Esophagus squamous epithelium (tissue), 5 donors: ENCODE measurements around the gene JARID2. TPM values are rescaled to one million over a fixed set of nuclear protein-coding genes. Genes with fewer than 3 reads are reported as not detected.

Experiments used
- DNase-seq: peaks from one replicate; lab custom pipeline; 2025; lab: John Stamatoyannopoulos, UW
- H3K27ac ChIP-seq, 4 donors: fragments of 200-600 bp; sonication (generic); one replicate each; pipeline ENCODE4 v1.5.1; 2016 to 2019; ENCODE audit warnings: mild to moderate bottlenecking in 1 of 4
- H3K27me3 ChIP-seq, 4 donors: fragments of 200-600 bp; sonication (generic); 1 replicate in 3 of 4; 2 replicates in 1 of 4; pipeline versions ENCODE4 v1.5.1 to v1.6.0; 2017 to 2021; ENCODE audit warnings: antibody characterized with exemption in 1 of 4
- H3K36me3 ChIP-seq, 3 donors: fragments of 200-600 bp; sonication (generic); one replicate each; pipeline ENCODE4 v1.5.1; 2016 to 2019
- H3K4me1 ChIP-seq, 3 donors: fragments of 200-600 bp; sonication (generic); one replicate each; pipeline ENCODE4 v1.5.1; 2017 to 2019
- H3K4me3 ChIP-seq, 4 donors: fragments of 200-600 bp; sonication (generic); 1 replicate in 3 of 4; 2 replicates in 1 of 4; pipeline ENCODE4 v1.5.1; 2016 to 2019; ENCODE audit warnings: mild to moderate bottlenecking in 2 of 4, moderate library complexity in 1 of 4
- H3K9me3 ChIP-seq, 3 donors: fragments of 200-600 bp; sonication (generic); one replicate each; pipeline ENCODE4 v1.5.1; 2016 to 2019
- POLR2A ChIP-seq, 4 donors: fragments of 450-650 bp; IDR thresholded peaks; one replicate each; pipeline ENCODE4 v1.6.1; 2017; ENCODE audit warnings: antibody characterized with exemption in 4 of 4, mild to moderate bottlenecking in 4 of 4, moderate library complexity in 3 of 4
- WGBS, 2 donors: methylation state at CpG; one replicate each; pipeline ENCODE4 v1.1.5; 2018; 5-methylcytosine and 5-hydroxymethylcytosine counted together
- intact Hi-C: fragments of 100-400 bp; cut with DNase I; formaldehyde crosslinking; loops from one replicate; pipeline ENCODE4 v1.15.0; 2022
- total RNA-seq, 4 donors: library from RNA; depleted of rRNA; stranded (reverse); fragments of >200 nt; gene quantifications; one replicate each; pipeline ENCODE4 v1.1.0, GENCODE V29; 2016
- TF ChIP-seq, protein P1 (sequence below), 6 experiments: fragments of 450-650 bp in 4 of 6; fragments of 200-600 bp in 2 of 6; sonication (generic) in 2 of 6; IDR thresholded peaks; one replicate each; pipeline ENCODE4 v1.5.1; 2016 to 2019; ENCODE audit warnings: antibody characterized with exemption in 6 of 6, mild to moderate bottlenecking in 4 of 6, moderate library complexity in 4 of 6
- donor health status: DM: yes; HTN: yes; CAD: no.

JARID2 gene
- total RNA-seq, 4 donors from 2014 or later = 13.3 to 19.6 (median 16.3) TPM

DNA sequence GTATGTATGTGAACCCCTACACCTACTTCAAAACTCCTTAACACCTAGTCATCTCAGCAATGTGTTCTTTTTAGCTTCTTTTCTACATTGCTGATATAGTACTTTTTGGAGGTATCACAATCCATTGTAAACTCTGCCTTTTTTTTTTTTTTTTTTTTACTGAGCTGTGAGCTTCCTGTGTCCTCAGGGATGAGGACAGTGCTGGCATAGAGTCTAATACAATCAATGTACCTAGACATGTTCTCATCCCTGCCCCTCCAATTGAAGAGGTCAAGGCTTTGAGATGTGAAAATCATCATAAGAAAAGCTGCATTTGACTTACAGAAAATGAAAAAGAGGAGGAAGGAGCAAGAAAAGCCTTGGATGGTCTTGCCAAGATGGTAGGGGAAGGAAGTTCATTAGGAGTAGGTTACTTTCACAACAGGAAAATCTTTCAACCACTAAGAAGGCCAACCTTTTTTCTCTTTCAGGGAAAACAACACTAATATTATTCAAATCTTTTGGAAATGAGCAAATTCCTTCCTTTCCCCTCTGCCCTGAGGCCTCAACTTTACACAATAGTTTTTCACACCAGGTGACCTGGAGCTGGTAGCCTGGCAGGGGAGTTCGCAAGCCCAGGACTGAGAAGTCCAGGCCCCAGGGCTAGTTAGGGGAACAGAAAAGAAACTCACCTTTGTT lies 2.8 kb upstream of the JARID2 start:
- H3K27me3 ChIP-seq = no peaks in the 10 kb centered on the region
- peaks cover 0 to 37% (median 9%) of the 10 kb centered on the region in 3 donors for H3K4me1 ChIP-seq
- WGBS, 2 donors = 58 to 71% methylated on average over 1 of the region's 1 CpG
- no peaks in the 10 kb centered on the region for H3K9me3 ChIP-seq
- no peak for TF ChIP-seq POLR2A (IDR thresholded peaks at IDR 0.05)
- TF ChIP-seq, protein P1, sequence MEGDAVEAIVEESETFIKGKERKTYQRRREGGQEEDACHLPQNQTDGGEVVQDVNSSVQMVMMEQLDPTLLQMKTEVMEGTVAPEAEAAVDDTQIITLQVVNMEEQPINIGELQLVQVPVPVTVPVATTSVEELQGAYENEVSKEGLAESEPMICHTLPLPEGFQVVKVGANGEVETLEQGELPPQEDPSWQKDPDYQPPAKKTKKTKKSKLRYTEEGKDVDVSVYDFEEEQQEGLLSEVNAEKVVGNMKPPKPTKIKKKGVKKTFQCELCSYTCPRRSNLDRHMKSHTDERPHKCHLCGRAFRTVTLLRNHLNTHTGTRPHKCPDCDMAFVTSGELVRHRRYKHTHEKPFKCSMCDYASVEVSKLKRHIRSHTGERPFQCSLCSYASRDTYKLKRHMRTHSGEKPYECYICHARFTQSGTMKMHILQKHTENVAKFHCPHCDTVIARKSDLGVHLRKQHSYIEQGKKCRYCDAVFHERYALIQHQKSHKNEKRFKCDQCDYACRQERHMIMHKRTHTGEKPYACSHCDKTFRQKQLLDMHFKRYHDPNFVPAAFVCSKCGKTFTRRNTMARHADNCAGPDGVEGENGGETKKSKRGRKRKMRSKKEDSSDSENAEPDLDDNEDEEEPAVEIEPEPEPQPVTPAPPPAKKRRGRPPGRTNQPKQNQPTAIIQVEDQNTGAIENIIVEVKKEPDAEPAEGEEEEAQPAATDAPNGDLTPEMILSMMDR (IDR thresholded peaks at IDR 0.05) = no peak
- peak overlapping the region in 3 of 4 donors; percentile 14 to 36 (median 27) for H3K27ac ChIP-seq
- H3K4me3 ChIP-seq = no peak overlapping the region
- H3K36me3 ChIP-seq = no peaks in the 10 kb centered on the region
- no peak for DNase-seq
- intact Hi-C loops = loop anchor here (10.0 kb wide), 1 partner anchor 1028 kb away; no protein-coding TSS in a partner anchor

GRCh38 chr6:15243910-15244619 lies 1.8 kb upstream of the JARID2 start:
- Histone ChIP-seq H3K36me3 (no peaks in the 10 kb centered on the region), H3K27me3 (no peaks in the 10 kb centered on the region), H3K9me3 (no peaks in the 10 kb centered on the region), H3K4me3 (peak overlapping the region; percentile 54 to 94 (median 91)), H3K4me1 (peaks cover 0 to 40% (median 9%) of the 10 kb centered on the region in 3 donors), H3K27ac (peak overlapping the region; percentile 95 to 99 (median 97))
- intact Hi-C loops = loop anchor here (10.0 kb wide), 1 partner anchor 1029 kb away; no protein-coding TSS in a partner anchor
- WGBS, 2 donors = 63 to 77% methylated on average over 27 of the region's 27 CpGs
- TF ChIP-seq, protein P1 (IDR thresholded peaks at IDR 0.05) = no peak
- TF ChIP-seq POLR2A (IDR thresholded peaks at IDR 0.05) = no peak
- no peak for DNase-seq

GRCh38 chr6:15244620-15245360 lies 1.1 kb upstream of the JARID2 start:
- no peaks in the 10 kb centered on the region for H3K36me3 ChIP-seq
- H3K27ac ChIP-seq = peak overlapping the region; percentile 95 to 99 (median 97)

GRCh38 chr6:15246217-15246665 lies 372 bp downstream of the JARID2 start:
- no peak for DNase-seq
- Histone ChIP-seq H3K4me3 (peak overlapping the region; percentile 54 to 94 (median 91)), H3K9me3 (no peaks in the 10 kb centered on the region), H3K36me3 (no peaks in the 10 kb centered on the region), H3K4me1 (peaks cover 7 to 52% (median 23%) of the 10 kb centered on the region in 3 donors), H3K27ac (peak overlapping the region; percentile 95 to 99 (median 97)), H3K27me3 (no peaks in the 10 kb centered on the region)
- intact Hi-C loops = loop anchor here (10.0 kb wide), 1 partner anchor 1031 kb away; no protein-coding TSS in a partner anchor
- TF ChIP-seq, protein P1 (IDR thresholded peaks at IDR 0.05) = no peak
- TF ChIP-seq POLR2A (IDR thresholded peaks at IDR 0.05) = no peak
- WGBS, 2 donors = 0% methylated on average over 10 of the region's 10 CpGs

More at GRCh38 chr6:15244620-15245360, 1.1 kb upstream of the JARID2 start:
- peak overlapping the region; percentile 54 to 94 (median 91) for H3K4me3 ChIP-seq
- 0% methylated on average over 3 to 9 of the region's 92 CpGs for WGBS, 2 donors
- H3K27me3 ChIP-seq = no peaks in the 10 kb centered on the region
- no peaks in the 10 kb centered on the region for H3K9me3 ChIP-seq
- peaks cover 6 to 40% (median 15%) of the 10 kb centered on the region in 3 donors for H3K4me1 ChIP-seq
- TF ChIP-seq, protein P1 (IDR thresholded peaks at IDR 0.05) = no peak
- TF ChIP-seq POLR2A (IDR thresholded peaks at IDR 0.05) = peak in 1 of 4 donors; percentile 20
- DNase-seq = no peak
- intact Hi-C loops = loop anchor here (10.0 kb wide), 1 partner anchor 1030 kb away; no protein-coding TSS in a partner anchor
